Fibroblast of pulmonary artery (primary cell): ENCODE data around the gene TUNAR.

Experiments
- DNase-seq: peaks from one replicate; pipeline ENCODE4 v3.0.0-alpha.2; 2010; ENCODE audit warnings: low read depth
- H3K4me3 ChIP-seq: replicated peaks from 2 replicates; pipeline ENCODE4 v1.5.1; 2011; ENCODE audit warnings: low read depth, mild to moderate bottlenecking, control low read depth, low read length, moderate library complexity
- CTCF ChIP-seq: IDR thresholded peaks from 2 replicates; pipeline ENCODE4 v1.5.1; 2011; ENCODE audit warnings: mild to moderate bottlenecking, control low read depth, low read length, inconsistent platforms; ENCODE audit errors: missing control alignments

TUNAR gene

GRCh38 chr14:95920769-95921438, 44.3 kb downstream of the TUNAR start:
- H3K4me3 ChIP-seq, result no peak overlapping the region
- no peak for TF ChIP-seq CTCF
- DNase-seq, result no peak

- TF ChIP-seq CTCF, result no peak
- DNase-seq, result no peak
- H3K4me3 ChIP-seq, result no peak overlapping the region
Observed at GRCh38 chr14:95922080-95922479, 45.4 kb downstream of the TUNAR start.

GRCh38 chr14:95928751-95929150, 52.1 kb downstream of the TUNAR start:
- DNase-seq, result no peak
- no peak overlapping the region for H3K4me3 ChIP-seq
- no peak for TF ChIP-seq CTCF

GRCh38 chr14:95931384-95931783, 54.8 kb downstream of the TUNAR start:
- no peak for DNase-seq
- H3K4me3 ChIP-seq, result no peak overlapping the region
- TF ChIP-seq CTCF, result no peak

- TF ChIP-seq CTCF, result no peak
- DNase-seq, result peak; percentile 32
- no peak overlapping the region for H3K4me3 ChIP-seq
Observed at GRCh38 chr14:95935228-95935822, 58.7 kb downstream of the TUNAR start.

- no peak for TF ChIP-seq CTCF
- H3K4me3 ChIP-seq, result no peak overlapping the region
- no peak for DNase-seq
Observed at GRCh38 chr14:95936041-95936440, 59.4 kb downstream of the TUNAR start.

GRCh38 chr14:95939335-95939734, 62.7 kb downstream of the TUNAR start:
- no peak for DNase-seq
- H3K4me3 ChIP-seq, result no peak overlapping the region
- no peak for TF ChIP-seq CTCF
